ENCODE data around the gene IKBKE. TPM values are rescaled to one million over a fixed set of nuclear protein-coding genes. Genes with fewer than 3 reads are reported as not detected.

IKBKE gene
- total RNA-seq, 4 donors from 2014 or later, result 13.8 to 77.4 (median 17.8) TPM

DNA sequence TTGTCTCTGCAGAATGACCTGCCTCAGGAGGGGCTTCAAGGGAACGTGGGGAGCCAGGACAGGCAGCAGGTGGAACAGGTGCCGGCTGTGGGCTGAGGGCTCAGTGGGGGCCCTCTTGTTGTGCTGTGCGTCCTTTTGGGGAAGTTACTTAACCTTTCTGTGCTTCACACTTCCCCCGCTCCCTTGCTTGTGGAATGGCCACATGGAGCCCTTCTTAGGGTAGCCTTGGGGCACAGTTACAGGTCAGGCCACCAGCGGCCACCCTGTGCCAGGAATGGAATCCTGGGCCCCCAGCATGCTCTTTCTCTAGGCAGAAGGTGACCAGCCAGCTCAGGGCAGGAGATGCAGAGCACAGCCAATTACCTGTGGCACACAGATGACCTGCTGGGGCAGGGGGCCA is 2.6 kb downstream of the IKBKE start:
- in situ Hi-C loops (cut with MboI; ENCODE audit: low pct_ligation_motif_present in 1 of 4, low pct_unique_long_range_greater_than_20kb in 1 of 4, low sequenced_read_pairs in 3 of 4), result no loop called here
- Histone ChIP-seq H3K4me1 (peaks cover 6 to 37% (median 24%) of the 10 kb centered on the region in 4 donors), H3K4me3 (no peak overlapping the region), H3K27ac (no peak overlapping the region), H3K36me3 (peaks cover 0 to 8% (median 0%) of the 10 kb centered on the region in 4 donors), H3K9me3 (no peaks in the 10 kb centered on the region), H3K27me3 (no peaks in the 10 kb centered on the region)
- intact Hi-C loops (cut with DNase I; ENCODE audit: low total_unique reads), result no loop called here
- 52 to 80% methylated on average over 1 to 5 of the region's 5 CpGs for WGBS, 2 donors (ENCODE audit: low coverage in 1 of 2)
- TF ChIP-seq, protein P1, sequence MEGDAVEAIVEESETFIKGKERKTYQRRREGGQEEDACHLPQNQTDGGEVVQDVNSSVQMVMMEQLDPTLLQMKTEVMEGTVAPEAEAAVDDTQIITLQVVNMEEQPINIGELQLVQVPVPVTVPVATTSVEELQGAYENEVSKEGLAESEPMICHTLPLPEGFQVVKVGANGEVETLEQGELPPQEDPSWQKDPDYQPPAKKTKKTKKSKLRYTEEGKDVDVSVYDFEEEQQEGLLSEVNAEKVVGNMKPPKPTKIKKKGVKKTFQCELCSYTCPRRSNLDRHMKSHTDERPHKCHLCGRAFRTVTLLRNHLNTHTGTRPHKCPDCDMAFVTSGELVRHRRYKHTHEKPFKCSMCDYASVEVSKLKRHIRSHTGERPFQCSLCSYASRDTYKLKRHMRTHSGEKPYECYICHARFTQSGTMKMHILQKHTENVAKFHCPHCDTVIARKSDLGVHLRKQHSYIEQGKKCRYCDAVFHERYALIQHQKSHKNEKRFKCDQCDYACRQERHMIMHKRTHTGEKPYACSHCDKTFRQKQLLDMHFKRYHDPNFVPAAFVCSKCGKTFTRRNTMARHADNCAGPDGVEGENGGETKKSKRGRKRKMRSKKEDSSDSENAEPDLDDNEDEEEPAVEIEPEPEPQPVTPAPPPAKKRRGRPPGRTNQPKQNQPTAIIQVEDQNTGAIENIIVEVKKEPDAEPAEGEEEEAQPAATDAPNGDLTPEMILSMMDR (IDR thresholded peaks at IDR 0.05), result no peak
- TF ChIP-seq POLR2A (IDR thresholded peaks at IDR 0.05) (no peak), EP300 (IDR thresholded peaks at IDR 0.05; ENCODE audit: low read depth) (no peak), POLR2AphosphoS5 (IDR thresholded peaks at IDR 0.05) (no peak)
- no peak for DNase-seq

DNA sequence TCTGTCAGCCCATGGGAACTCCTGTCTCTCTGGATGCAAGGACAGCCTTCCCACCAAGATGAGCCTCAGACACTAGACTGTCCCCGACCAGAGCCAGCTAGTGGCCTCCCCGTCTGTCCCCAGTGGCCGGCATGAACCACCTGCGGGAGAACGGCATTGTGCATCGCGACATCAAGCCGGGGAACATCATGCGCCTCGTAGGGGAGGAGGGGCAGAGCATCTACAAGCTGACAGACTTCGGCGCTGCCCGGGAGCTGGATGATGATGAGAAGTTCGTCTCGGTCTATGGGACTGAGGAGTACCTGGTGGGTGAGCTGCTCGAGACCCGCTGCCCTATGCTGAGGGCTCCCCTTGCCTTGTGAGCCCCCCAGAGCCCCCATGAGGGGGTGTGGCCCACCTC is 5.8 kb downstream of the IKBKE start:
- TF ChIP-seq EP300 (IDR thresholded peaks at IDR 0.05; ENCODE audit: low read depth) (no peak), POLR2AphosphoS5 (IDR thresholded peaks at IDR 0.05) (no peak), POLR2A (IDR thresholded peaks at IDR 0.05) (no peak)
- TF ChIP-seq, protein P1 (IDR thresholded peaks at IDR 0.05), result no peak
- in situ Hi-C loops (cut with MboI; ENCODE audit: low pct_ligation_motif_present in 1 of 4, low pct_unique_long_range_greater_than_20kb in 1 of 4, low sequenced_read_pairs in 3 of 4), result loop anchor here in 1 of 4 donors (25.0 kb wide), 1 partner anchor 111 kb away; no protein-coding TSS in a partner anchor
- intact Hi-C loops (cut with DNase I; ENCODE audit: low total_unique reads), result loop anchor here (5.0 kb wide), 1 partner anchor 1259 kb away; no protein-coding TSS in a partner anchor
- H3K27ac ChIP-seq, result no peak overlapping the region
- no peaks in the 10 kb centered on the region for H3K9me3 ChIP-seq
- H3K4me3 ChIP-seq, result no peak overlapping the region
- H3K27me3 ChIP-seq, result no peaks in the 10 kb centered on the region
- H3K4me1 ChIP-seq, result peaks cover 0 to 18% (median 11%) of the 10 kb centered on the region in 4 donors
- H3K36me3 ChIP-seq, result peaks cover 0 to 8% (median 0%) of the 10 kb centered on the region in 4 donors
- WGBS, 2 donors (ENCODE audit: low coverage in 1 of 2), result 90 to 100% methylated on average over 2 to 12 of the region's 17 CpGs
- no peak for DNase-seq

DNA sequence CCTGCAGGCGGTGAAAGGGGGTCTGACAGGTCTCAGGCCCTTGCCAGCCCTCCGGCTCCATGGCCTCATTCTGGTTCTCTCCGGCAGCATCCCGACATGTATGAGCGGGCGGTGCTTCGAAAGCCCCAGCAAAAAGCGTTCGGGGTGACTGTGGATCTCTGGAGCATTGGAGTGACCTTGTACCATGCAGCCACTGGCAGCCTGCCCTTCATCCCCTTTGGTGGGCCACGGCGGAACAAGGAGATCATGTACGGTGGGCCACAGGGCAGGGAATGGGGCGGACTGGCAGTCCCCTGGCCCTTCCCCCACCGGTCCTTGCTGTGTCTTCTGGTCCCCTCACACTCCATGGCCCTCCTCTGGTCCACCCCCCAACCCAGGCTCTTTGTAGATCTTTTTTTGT is 6.3 kb downstream of the IKBKE start:
- Histone ChIP-seq H3K9me3 (no peaks in the 10 kb centered on the region), H3K4me3 (no peak overlapping the region), H3K27me3 (no peaks in the 10 kb centered on the region), H3K4me1 (peaks cover 0 to 13% (median 5%) of the 10 kb centered on the region in 4 donors), H3K27ac (no peak overlapping the region), H3K36me3 (peaks cover 0 to 8% (median 0%) of the 10 kb centered on the region in 4 donors)
- in situ Hi-C loops (cut with MboI; ENCODE audit: low pct_ligation_motif_present in 1 of 4, low pct_unique_long_range_greater_than_20kb in 1 of 4, low sequenced_read_pairs in 3 of 4) (loop anchor here in 1 of 4 donors (25.0 kb wide), 1 partner anchor 111 kb away; no protein-coding TSS in a partner anchor), intact Hi-C loops (cut with DNase I; ENCODE audit: low total_unique reads) (loop anchor here (5.0 kb wide), 1 partner anchor 1259 kb away; no protein-coding TSS in a partner anchor)
- WGBS, 2 donors (ENCODE audit: low coverage in 1 of 2), result 94% methylated on average over 14 of the region's 14 CpGs; no CpG with 5 or more reads in 1 of the 2 donors
- TF ChIP-seq POLR2A (IDR thresholded peaks at IDR 0.05) (no peak), EP300 (IDR thresholded peaks at IDR 0.05; ENCODE audit: low read depth) (no peak), POLR2AphosphoS5 (IDR thresholded peaks at IDR 0.05) (no peak)
- TF ChIP-seq, protein P1 (IDR thresholded peaks at IDR 0.05), result no peak
- no peak for DNase-seq

DNA sequence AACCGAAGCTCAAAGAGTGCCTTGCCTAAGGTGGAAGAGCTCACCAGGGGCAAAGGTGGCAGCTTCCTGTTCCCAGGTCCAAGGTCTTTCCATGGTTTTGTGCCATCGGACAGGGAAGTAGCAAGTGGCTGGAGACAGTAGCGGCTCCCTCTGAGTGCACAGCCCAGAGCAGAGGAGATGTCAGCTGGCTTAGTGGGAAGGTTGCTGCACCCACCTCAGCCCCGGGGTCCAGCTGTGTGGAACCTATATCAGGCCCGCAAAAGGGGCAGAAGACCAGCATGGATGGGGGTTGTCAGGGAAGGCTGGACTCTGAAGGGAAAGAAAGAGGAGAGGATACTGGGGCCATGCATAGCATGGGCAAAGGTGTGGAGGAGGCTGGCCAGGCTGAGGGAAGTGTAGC is 6.8 kb downstream of the IKBKE start:
- in situ Hi-C loops (cut with MboI; ENCODE audit: low pct_ligation_motif_present in 1 of 4, low pct_unique_long_range_greater_than_20kb in 1 of 4, low sequenced_read_pairs in 3 of 4), result loop anchor here in 1 of 4 donors (25.0 kb wide), 1 partner anchor 110 kb away; no protein-coding TSS in a partner anchor

More for the DNA sequence above, 6.8 kb downstream of the IKBKE start:
- intact Hi-C loops (cut with DNase I; ENCODE audit: low total_unique reads), result loop anchor here (5.0 kb wide), 1 partner anchor 1260 kb away; no protein-coding TSS in a partner anchor
- Histone ChIP-seq H3K9me3 (no peaks in the 10 kb centered on the region), H3K27me3 (no peaks in the 10 kb centered on the region), H3K4me3 (no peak overlapping the region), H3K27ac (no peak overlapping the region), H3K36me3 (peaks cover 0 to 8% (median 0%) of the 10 kb centered on the region in 4 donors), H3K4me1 (peaks cover 0 to 8% (median under 1%) of the 10 kb centered on the region in 4 donors)
- DNase-seq, result no peak
- WGBS, 2 donors (ENCODE audit: low coverage in 1 of 2), result 91% methylated on average over 5 of the region's 5 CpGs; no CpG with 5 or more reads in 1 of the 2 donors
- TF ChIP-seq POLR2AphosphoS5 (IDR thresholded peaks at IDR 0.05), result no peak
- TF ChIP-seq EP300 (IDR thresholded peaks at IDR 0.05; ENCODE audit: low read depth), result no peak
- TF ChIP-seq, protein P1 (IDR thresholded peaks at IDR 0.05), result no peak
- TF ChIP-seq POLR2A (IDR thresholded peaks at IDR 0.05), result no peak

Data from transverse colon (tissue), 4 donors.